GM11168 (cell line): ENCODE results near the gene LPCAT1.
"Not testable (repeated sequence)": the region's sequence is repeated elsewhere in the genome, so short reads cannot be mapped to it uniquely, and the experiment has no call there.

ENCODE experiments used
- in situ Hi-C: fragments of 300-500 bp; cut with MboI; formaldehyde crosslinking; loops from one replicate; pipeline ENCODE4 v1.12.0; 2022; ENCODE audit warnings: low sequenced_read_pairs; ENCODE audit not compliant: unreplicated experiment

Gene LPCAT1

GRCh38 chr5:1524481-1524798, 680 bp upstream of the LPCAT1 start:
- in situ Hi-C loops, result no loop called here

GRCh38 chr5:1523480-1523792, 324 bp downstream of the LPCAT1 start:
- in situ Hi-C loops, result no loop called here

GRCh38 chr5:1522601-1523479, 920 bp downstream of the LPCAT1 start:
- in situ Hi-C loops, result no loop called here

- in situ Hi-C loops, result no loop called here
Observed at GRCh38 chr5:1521671-1522600, 1.8 kb downstream of the LPCAT1 start.

- in situ Hi-C loops, result no loop called here
Observed at GRCh38 chr5:1520791-1521453, 2.8 kb downstream of the LPCAT1 start.

- in situ Hi-C loops, result no loop called here
Observed at GRCh38 chr5:1519631-1520210, 4.0 kb downstream of the LPCAT1 start.

GRCh38 chr5:1517838-1518237, 5.9 kb downstream of the LPCAT1 start:
- in situ Hi-C loops, result no loop called here

GRCh38 chr5:1516615-1517601, 6.9 kb downstream of the LPCAT1 start:
- in situ Hi-C loops, result no loop called here

GRCh38 chr5:1515921-1516571, 7.7 kb downstream of the LPCAT1 start:
- in situ Hi-C loops, result no loop called here

- in situ Hi-C loops, result no loop called here
Observed at GRCh38 chr5:1515311-1515920, 8.3 kb downstream of the LPCAT1 start.

- in situ Hi-C loops, result not testable (repeated sequence)
Observed at GRCh38 chr5:1514819-1515310, 8.9 kb downstream of the LPCAT1 start.

- in situ Hi-C loops, result no loop called here
Observed at GRCh38 chr5:1514027-1514818, 9.5 kb downstream of the LPCAT1 start.

- in situ Hi-C loops, result no loop called here
Observed at GRCh38 chr5:1513326-1514026, 10.3 kb downstream of the LPCAT1 start.

- in situ Hi-C loops, result no loop called here
Observed at GRCh38 chr5:1512541-1513291, 11.0 kb downstream of the LPCAT1 start.

GRCh38 chr5:1511651-1512540, 11.9 kb downstream of the LPCAT1 start:
- in situ Hi-C loops, result no loop called here
